Measurements from ENCODE around the gene ATP6V1F. TPM values are rescaled to one million over a fixed set of nuclear protein-coding genes. Genes with fewer than 3 reads are reported as not detected.

Gene ATP6V1F
- polyA plus RNA-seq, 2 donors: 260 to 273 TPM

- 50 to 51% methylated on average over 35 of the region's 35 CpGs for WGBS, 2 donors
- no peak overlapping the region for H3K27ac ChIP-seq (ENCODE audit: low read depth in 2 of 2, low read length in 1 of 2)
- no peaks in the 10 kb centered on the region for H3K27me3 ChIP-seq (ENCODE audit: control insufficient read depth in 1 of 2, insufficient read depth in 2 of 2, low read length in 2 of 2)
- no peak overlapping the region for H3K4me3 ChIP-seq (ENCODE audit: low read depth in 1 of 2, low read length in 2 of 2)
- peaks cover 0 to 12% of the 10 kb centered on the region in 2 donors for H3K4me1 ChIP-seq (ENCODE audit: control insufficient read depth in 2 of 2, insufficient read depth in 2 of 2, low read length in 1 of 2)
- H3K9me3 ChIP-seq (ENCODE audit: control insufficient read depth in 2 of 2, insufficient read depth in 1 of 2, low read depth in 1 of 2, low read length in 1 of 2): no peaks in the 10 kb centered on the region
- H3K36me3 ChIP-seq (ENCODE audit: control insufficient read depth in 2 of 2, insufficient read depth in 2 of 2, low read length in 1 of 2): peaks cover 0 to 13% of the 10 kb centered on the region in 2 donors
These were observed 20.6 kb upstream of the ATP6V1F start for GRCh38 chr7:128841921-128842673.

GRCh38 chr7:128842674-128843641 lies 19.7 kb upstream of the ATP6V1F start:
- Histone ChIP-seq H3K36me3 (ENCODE audit: control insufficient read depth in 2 of 2, insufficient read depth in 2 of 2, low read length in 1 of 2) (peaks cover 0 to 12% of the 10 kb centered on the region in 2 donors), H3K9me3 (ENCODE audit: control insufficient read depth in 2 of 2, insufficient read depth in 1 of 2, low read depth in 1 of 2, low read length in 1 of 2) (no peaks in the 10 kb centered on the region), H3K27ac (ENCODE audit: low read depth in 2 of 2, low read length in 1 of 2) (no peak overlapping the region), H3K4me1 (ENCODE audit: control insufficient read depth in 2 of 2, insufficient read depth in 2 of 2, low read length in 1 of 2) (peaks cover 0 to 12% of the 10 kb centered on the region in 2 donors), H3K4me3 (ENCODE audit: low read depth in 1 of 2, low read length in 2 of 2) (no peak overlapping the region), H3K27me3 (ENCODE audit: control insufficient read depth in 1 of 2, insufficient read depth in 2 of 2, low read length in 2 of 2) (no peaks in the 10 kb centered on the region)
- 86 to 92% methylated on average over 38 of the region's 38 CpGs for WGBS, 2 donors

- Histone ChIP-seq H3K27me3 (ENCODE audit: control insufficient read depth in 1 of 2, insufficient read depth in 2 of 2, low read length in 2 of 2) (no peaks in the 10 kb centered on the region), H3K27ac (ENCODE audit: low read depth in 2 of 2, low read length in 1 of 2) (no peak overlapping the region), H3K4me1 (ENCODE audit: control insufficient read depth in 2 of 2, insufficient read depth in 2 of 2, low read length in 1 of 2) (peaks cover 0 to 12% of the 10 kb centered on the region in 2 donors), H3K36me3 (ENCODE audit: control insufficient read depth in 2 of 2, insufficient read depth in 2 of 2, low read length in 1 of 2) (peaks cover 0 to 14% of the 10 kb centered on the region in 2 donors), H3K4me3 (ENCODE audit: low read depth in 1 of 2, low read length in 2 of 2) (no peak overlapping the region), H3K9me3 (ENCODE audit: control insufficient read depth in 2 of 2, insufficient read depth in 1 of 2, low read depth in 1 of 2, low read length in 1 of 2) (no peaks in the 10 kb centered on the region)
- 90 to 92% methylated on average over 17 of the region's 17 CpGs for WGBS, 2 donors
These were observed 18.6 kb upstream of the ATP6V1F start for GRCh38 chr7:128843938-128844621.

- H3K36me3 ChIP-seq (ENCODE audit: control insufficient read depth in 2 of 2, insufficient read depth in 2 of 2, low read length in 1 of 2): peaks cover 0 to 11% of the 10 kb centered on the region in 2 donors
- no peak overlapping the region for H3K27ac ChIP-seq (ENCODE audit: low read depth in 2 of 2, low read length in 1 of 2)
- H3K27me3 ChIP-seq (ENCODE audit: control insufficient read depth in 1 of 2, insufficient read depth in 2 of 2, low read length in 2 of 2): no peaks in the 10 kb centered on the region
These were observed 17.8 kb upstream of the ATP6V1F start for GRCh38 chr7:128844777-128845311.

DNA sequence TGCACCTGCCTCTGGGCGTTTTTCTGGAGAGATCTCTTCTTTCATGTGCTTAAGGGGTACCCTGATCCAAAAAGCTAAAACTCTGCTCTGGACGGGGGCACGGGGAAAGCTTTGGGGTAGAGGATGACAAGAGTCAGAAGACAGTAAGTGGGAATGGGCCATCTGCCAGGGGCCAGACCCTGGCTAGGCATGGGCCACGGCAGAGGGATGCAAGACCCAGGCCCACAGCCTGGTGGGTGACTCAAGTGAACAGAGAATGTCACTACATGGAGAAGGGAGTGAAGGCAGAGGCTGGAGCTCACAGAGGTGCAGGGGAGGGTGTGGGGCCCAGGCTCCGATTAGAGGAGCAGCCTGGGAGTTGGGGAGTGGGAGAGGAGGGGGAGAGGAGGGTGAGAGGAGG lies 17.2 kb upstream of the ATP6V1F start:
- Histone ChIP-seq H3K27me3 (ENCODE audit: control insufficient read depth in 1 of 2, insufficient read depth in 2 of 2, low read length in 2 of 2) (no peaks in the 10 kb centered on the region), H3K4me1 (ENCODE audit: control insufficient read depth in 2 of 2, insufficient read depth in 2 of 2, low read length in 1 of 2) (peaks cover 0 to 6% of the 10 kb centered on the region in 2 donors), H3K4me3 (ENCODE audit: low read depth in 1 of 2, low read length in 2 of 2) (no peak overlapping the region), H3K9me3 (ENCODE audit: control insufficient read depth in 2 of 2, insufficient read depth in 1 of 2, low read depth in 1 of 2, low read length in 1 of 2) (no peaks in the 10 kb centered on the region), H3K27ac (ENCODE audit: low read depth in 2 of 2, low read length in 1 of 2) (no peak overlapping the region), H3K36me3 (ENCODE audit: control insufficient read depth in 2 of 2, insufficient read depth in 2 of 2, low read length in 1 of 2) (peaks cover 0 to 11% of the 10 kb centered on the region in 2 donors)
- WGBS, 2 donors: 72 to 77% methylated on average over 5 of the region's 5 CpGs

More at GRCh38 chr7:128844777-128845311, 17.8 kb upstream of the ATP6V1F start:
- WGBS, 2 donors: 91 to 92% methylated on average over 25 of the region's 25 CpGs
- Histone ChIP-seq H3K9me3 (ENCODE audit: control insufficient read depth in 2 of 2, insufficient read depth in 1 of 2, low read depth in 1 of 2, low read length in 1 of 2) (no peaks in the 10 kb centered on the region), H3K4me1 (ENCODE audit: control insufficient read depth in 2 of 2, insufficient read depth in 2 of 2, low read length in 1 of 2) (peaks cover 0 to 12% of the 10 kb centered on the region in 2 donors), H3K4me3 (ENCODE audit: low read depth in 1 of 2, low read length in 2 of 2) (no peak overlapping the region)

GRCh38 chr7:128845987-128846386 lies 16.7 kb upstream of the ATP6V1F start:
- 80 to 82% methylated on average over 19 of the region's 19 CpGs for WGBS, 2 donors
- peaks cover 0 to 11% of the 10 kb centered on the region in 2 donors for H3K36me3 ChIP-seq (ENCODE audit: control insufficient read depth in 2 of 2, insufficient read depth in 2 of 2, low read length in 1 of 2)
- H3K27me3 ChIP-seq (ENCODE audit: control insufficient read depth in 1 of 2, insufficient read depth in 2 of 2, low read length in 2 of 2): no peaks in the 10 kb centered on the region
- H3K9me3 ChIP-seq (ENCODE audit: control insufficient read depth in 2 of 2, insufficient read depth in 1 of 2, low read depth in 1 of 2, low read length in 1 of 2): no peaks in the 10 kb centered on the region
- peaks cover 0 to 5% of the 10 kb centered on the region in 2 donors for H3K4me1 ChIP-seq (ENCODE audit: control insufficient read depth in 2 of 2, insufficient read depth in 2 of 2, low read length in 1 of 2)
- no peak overlapping the region for H3K4me3 ChIP-seq (ENCODE audit: low read depth in 1 of 2, low read length in 2 of 2)
- no peak overlapping the region for H3K27ac ChIP-seq (ENCODE audit: low read depth in 2 of 2, low read length in 1 of 2)

DNA sequence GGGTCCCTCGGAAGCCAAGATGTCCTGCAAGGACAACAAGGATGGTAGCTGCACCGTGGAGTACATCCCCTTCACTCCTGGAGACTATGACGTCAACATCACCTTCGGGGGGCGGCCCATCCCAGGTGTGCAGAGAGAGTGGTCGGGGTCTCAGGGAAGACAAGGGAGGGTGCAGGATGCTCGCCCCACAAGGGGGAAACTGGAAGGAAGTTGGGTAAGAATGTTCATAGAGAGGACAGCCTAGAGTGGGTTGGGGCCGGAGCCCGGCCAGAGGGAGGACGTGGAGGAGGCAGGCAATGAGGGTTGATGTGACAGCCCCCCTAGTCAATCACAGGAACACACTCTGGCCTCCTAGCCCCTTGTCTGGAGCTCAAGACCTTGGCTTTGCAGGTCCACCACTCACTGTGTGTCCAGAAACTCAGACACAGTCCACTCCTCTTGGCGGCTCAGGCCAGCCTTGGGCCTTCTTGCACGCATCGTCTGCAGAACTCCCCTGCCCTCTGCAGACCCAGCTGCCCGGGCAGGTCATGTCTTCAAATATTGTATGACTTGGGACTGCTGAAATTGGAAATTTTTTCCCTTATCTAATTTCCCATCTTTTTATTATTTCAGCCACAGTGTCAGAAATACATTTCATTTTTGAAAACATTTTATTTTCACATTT lies 15.7 kb upstream of the ATP6V1F start:
- 86 to 93% methylated on average over 14 of the region's 14 CpGs for WGBS, 2 donors
- Histone ChIP-seq H3K36me3 (ENCODE audit: control insufficient read depth in 2 of 2, insufficient read depth in 2 of 2, low read length in 1 of 2) (peaks cover 0 to 11% of the 10 kb centered on the region in 2 donors), H3K4me1 (ENCODE audit: control insufficient read depth in 2 of 2, insufficient read depth in 2 of 2, low read length in 1 of 2) (peaks cover 0 to 5% of the 10 kb centered on the region in 2 donors), H3K4me3 (ENCODE audit: low read depth in 1 of 2, low read length in 2 of 2) (no peak overlapping the region), H3K27ac (ENCODE audit: low read depth in 2 of 2, low read length in 1 of 2) (no peak overlapping the region), H3K27me3 (ENCODE audit: control insufficient read depth in 1 of 2, insufficient read depth in 2 of 2, low read length in 2 of 2) (no peaks in the 10 kb centered on the region), H3K9me3 (ENCODE audit: control insufficient read depth in 2 of 2, insufficient read depth in 1 of 2, low read depth in 1 of 2, low read length in 1 of 2) (no peaks in the 10 kb centered on the region)

DNA sequence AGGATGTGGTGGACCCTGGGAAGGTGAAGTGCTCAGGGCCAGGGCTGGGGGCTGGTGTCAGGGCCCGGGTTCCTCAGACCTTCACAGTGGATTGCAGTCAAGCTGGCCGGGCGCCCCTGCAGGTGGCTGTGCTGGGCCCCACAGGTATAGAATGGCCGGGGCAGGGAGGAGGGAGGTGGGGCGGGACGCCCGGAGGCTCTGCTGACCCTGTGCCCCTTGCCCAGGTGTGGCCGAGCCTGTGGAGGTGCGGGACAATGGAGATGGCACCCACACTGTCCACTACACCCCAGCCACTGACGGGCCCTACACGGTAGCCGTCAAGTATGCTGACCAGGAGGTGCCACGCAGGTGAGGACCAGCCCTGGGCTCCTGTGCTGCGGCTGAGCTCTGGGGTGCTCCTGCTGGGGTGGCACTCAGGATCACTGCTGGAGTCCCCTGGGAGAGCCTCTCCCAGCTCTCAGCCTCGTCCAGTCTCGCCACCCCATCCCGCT lies 14.9 kb upstream of the ATP6V1F start:
- no peak overlapping the region for H3K4me3 ChIP-seq (ENCODE audit: low read depth in 1 of 2, low read length in 2 of 2)
- H3K4me1 ChIP-seq (ENCODE audit: control insufficient read depth in 2 of 2, insufficient read depth in 2 of 2, low read length in 1 of 2): no peaks in the 10 kb centered on the region
- H3K36me3 ChIP-seq (ENCODE audit: control insufficient read depth in 2 of 2, insufficient read depth in 2 of 2, low read length in 1 of 2): peaks cover 0 to 11% of the 10 kb centered on the region in 2 donors
- H3K27ac ChIP-seq (ENCODE audit: low read depth in 2 of 2, low read length in 1 of 2): no peak overlapping the region
- no peaks in the 10 kb centered on the region for H3K27me3 ChIP-seq (ENCODE audit: control insufficient read depth in 1 of 2, insufficient read depth in 2 of 2, low read length in 2 of 2)
- WGBS, 2 donors: 89 to 91% methylated on average over 17 of the region's 17 CpGs
- no peaks in the 10 kb centered on the region for H3K9me3 ChIP-seq (ENCODE audit: control insufficient read depth in 2 of 2, insufficient read depth in 1 of 2, low read depth in 1 of 2, low read length in 1 of 2)
